ENCODE data around the gene DDAH1. TPM values are rescaled to one million over a fixed set of nuclear protein-coding genes. Genes with fewer than 3 reads are reported as not detected.
A peak's percentile ranks its signal among the peaks of the same experiment; 100 is the strongest.

The DDAH1 gene
- total RNA-seq, 1 experiment from 2014 or later, result 36.3 TPM

GRCh38 chr1:85330214-85330631 lies 134.7 kb downstream of the DDAH1 start:
- Histone ChIP-seq H4K20me1 (ENCODE audit: control insufficient read depth, insufficient read depth, insufficient read length) (no peaks in the 10 kb centered on the region), H3K56ac (ENCODE audit: insufficient read length, low read depth, low read length) (no peak overlapping the region), H2BK120ac (ENCODE audit: low read depth, low read length, poor library complexity, severe bottlenecking) (no peak overlapping the region), H3K23ac (ENCODE audit: insufficient read length, low read depth, low read length) (no peak overlapping the region), H3K9me3 (ENCODE audit: control insufficient read depth, low read depth, low read length) (no peaks in the 10 kb centered on the region), H3K27ac (ENCODE audit: insufficient read length, low read depth, low read length) (peak overlapping the region; percentile 21), H3T11ph (ENCODE audit: low read length) (no peak overlapping the region), H3K23me2 (ENCODE audit: insufficient read length, low read depth, low read length, poor library complexity, severe bottlenecking) (no peaks in the 10 kb centered on the region), H2BK12ac (ENCODE audit: insufficient read length, low read depth, low read length) (no peak overlapping the region), H2BK5ac (ENCODE audit: insufficient read length, low read length) (no peak overlapping the region), H3K4ac (ENCODE audit: low read depth, low read length) (no peak overlapping the region; the same call in 1 of the 2 replicates), H4K91ac (ENCODE audit: insufficient read length, low read depth, low read length) (no peak overlapping the region), H2BK15ac (ENCODE audit: low read depth, low read length) (no peak overlapping the region), H3K14ac (ENCODE audit: insufficient read depth, low read length) (no peak overlapping the region), H3K27me3 (ENCODE audit: insufficient read depth, low read length) (no peaks in the 10 kb centered on the region), H4K5ac (ENCODE audit: insufficient read length, low read depth, low read length) (no peak overlapping the region), H2BK20ac (ENCODE audit: low read depth, low read length, poor library complexity, severe bottlenecking) (no peak overlapping the region), H3K79me1 (ENCODE audit: insufficient read depth, low read depth, low read length, poor library complexity, severe bottlenecking) (no peaks in the 10 kb centered on the region), H2AFZ (ENCODE audit: low read length) (no peak overlapping the region), H3K4me1 (ENCODE audit: insufficient read depth, low read length) (peaks cover 18% of the 10 kb centered on the region), H3K18ac (ENCODE audit: insufficient read length, low read depth, low read length) (no peak overlapping the region), H3K9ac (ENCODE audit: extremely low read depth, insufficient read length, low read length) (no peak overlapping the region), H2AK5ac (ENCODE audit: insufficient read length, low read length) (peak overlapping the region; percentile 69), H4K8ac (replicated peaks; ENCODE audit: insufficient read length, low read depth, low read length) (no peak overlapping the region), H3K79me2 (ENCODE audit: insufficient read depth, low read length) (peaks cover 3% of the 10 kb centered on the region; the same call in 1 of the 2 replicates), H3K4me2 (ENCODE audit: insufficient read depth, insufficient read length, low read length) (no peak overlapping the region)
- Mint-ChIP-seq H3K27me3 (ENCODE audit: low read depth) (no peaks in the 10 kb centered on the region), H3K9me3 (peaks cover 0 to 12% of the 10 kb centered on the region in 2 experiments; a peak in 2 of 5 replicates), H3K4me3 (no peak overlapping the region), H3K4me1 (peaks cover 32 to 44% of the 10 kb centered on the region in 2 experiments), H3K36me3 (ENCODE audit: insufficient read depth in 1 of 3, low read depth in 3 of 3) (peaks cover 0 to 7% (median 0%) of the 10 kb centered on the region in 3 experiments; a peak in 3 of 7 replicates), H3K27ac (peak overlapping the region; percentile 23 to 61 (median 41); a peak in 5 of 7 replicates)
- no CpG with 5 or more reads among the region's 3 CpGs for WGBS (ENCODE audit: extremely low coverage, insufficient read length, low lambda C conversion rate)
- DNase-seq, result no peak
- no peak for TF ChIP-seq CTCF (conservative IDR thresholded peaks at IDR 0.05)

Data from H9 (cell line).